Neutrophil (primary cell): ENCODE data around the gene CLIP1.

Experiments
- H3K27ac ChIP-seq: fragments of 200-600 bp; sonication (generic); 2 replicates; pipeline ENCODE4 v1.5.1; 2016; ENCODE audit warnings: mild to moderate bottlenecking, moderate library complexity
- H3K27me3 ChIP-seq: fragments of 200-600 bp; sonication (generic); 2 replicates; pipeline ENCODE4 v1.6.0; 2016; ENCODE audit warnings: mild to moderate bottlenecking
- H3K36me3 ChIP-seq: fragments of 200-600 bp; sonication (generic); 2 replicates; pipeline ENCODE4 v1.5.1; 2017
- H3K4me1 ChIP-seq, 2 experiments: fragments of 200-600 bp in 1 of 2; sonication (generic) in 1 of 2; 1 replicate in 1 of 2; 2 replicates in 1 of 2; pipeline versions ENCODE4 v1.5.1 to v1.6.1; 2013 to 2016; ENCODE audit warnings: low read depth in 1 of 2, low read length in 1 of 2, mild to moderate bottlenecking in 1 of 2, moderate library complexity in 1 of 2; ENCODE audit not compliant: control insufficient read depth in 1 of 2, insufficient read depth in 1 of 2
- H3K4me3 ChIP-seq, 2 experiments: fragments of 200-600 bp in 1 of 2; sonication (generic) in 1 of 2; 1 replicate in 1 of 2; 2 replicates in 1 of 2; pipeline ENCODE4 v1.5.1; 2013 to 2016; ENCODE audit warnings: low read depth in 1 of 2, low read length in 1 of 2, mild to moderate bottlenecking in 1 of 2, moderate library complexity in 1 of 2
- H3K9me3 ChIP-seq: fragments of 200-600 bp; sonication (generic); 2 replicates; pipeline ENCODE4 v1.5.1; 2016
- CTCF ChIP-seq: fragments of 200-600 bp; sonication (generic); IDR thresholded peaks from 2 replicates; pipeline ENCODE4 v1.5.1; 2016; ENCODE audit warnings: antibody characterized with exemption

Gene CLIP1

DNA sequence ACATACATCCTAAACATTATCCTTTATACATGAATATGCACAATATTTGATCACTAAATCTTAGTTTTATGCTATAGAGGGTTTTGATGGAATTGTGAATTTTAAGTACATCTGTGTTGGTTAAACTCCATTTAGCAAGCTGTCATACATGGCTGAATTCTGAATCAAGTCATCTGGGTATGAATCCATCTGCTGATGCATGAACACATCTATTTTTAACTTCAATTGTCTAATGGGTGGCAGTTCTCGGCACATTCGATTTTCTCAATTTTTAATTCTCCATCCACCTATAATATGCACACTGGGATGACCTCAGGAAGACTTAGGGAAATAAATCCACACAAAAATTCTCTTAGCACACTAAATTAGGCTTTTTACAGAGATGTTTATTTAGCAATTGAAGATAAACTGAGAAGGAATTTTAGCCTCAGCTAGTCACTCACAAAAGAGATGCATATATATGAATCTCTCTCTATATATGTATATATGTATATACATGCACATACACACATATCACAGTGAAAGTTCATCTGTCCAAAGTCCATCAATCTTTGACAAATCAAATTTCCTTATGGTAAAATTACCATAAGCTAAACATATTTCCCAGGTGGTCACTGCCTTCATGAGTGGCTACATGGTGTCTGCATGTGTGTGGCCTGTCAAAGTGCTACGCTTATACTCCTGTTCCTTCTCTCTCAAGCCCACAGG, 111.7 kb downstream of the CLIP1 start:
- no peak for TF ChIP-seq CTCF
- Histone ChIP-seq H3K9me3 (no peaks in the 10 kb centered on the region), H3K27me3 (no peaks in the 10 kb centered on the region), H3K36me3 (peaks cover 91% of the 10 kb centered on the region), H3K4me1 (no peaks in the 10 kb centered on the region), H3K27ac (no peak overlapping the region), H3K4me3 (no peak overlapping the region)

- H3K27me3 ChIP-seq, result no peaks in the 10 kb centered on the region
These were observed 112.8 kb downstream of the CLIP1 start for GRCh38 chr12:122309564-122310121.

GRCh38 chr12:122308811-122309210, 113.7 kb downstream of the CLIP1 start:
- H3K27me3 ChIP-seq, result no peaks in the 10 kb centered on the region
- peaks cover 89% of the 10 kb centered on the region for H3K36me3 ChIP-seq
- H3K27ac ChIP-seq, result no peak overlapping the region
- H3K4me1 ChIP-seq, result no peaks in the 10 kb centered on the region
- H3K4me3 ChIP-seq, result no peak overlapping the region
- TF ChIP-seq CTCF, result no peak
- no peaks in the 10 kb centered on the region for H3K9me3 ChIP-seq

More at GRCh38 chr12:122309564-122310121, 112.8 kb downstream of the CLIP1 start:
- peaks cover 90% of the 10 kb centered on the region for H3K36me3 ChIP-seq
- no peak for TF ChIP-seq CTCF
- no peaks in the 10 kb centered on the region for H3K9me3 ChIP-seq
- no peaks in the 10 kb centered on the region for H3K4me1 ChIP-seq
- H3K27ac ChIP-seq, result no peak overlapping the region
- no peak overlapping the region for H3K4me3 ChIP-seq

DNA sequence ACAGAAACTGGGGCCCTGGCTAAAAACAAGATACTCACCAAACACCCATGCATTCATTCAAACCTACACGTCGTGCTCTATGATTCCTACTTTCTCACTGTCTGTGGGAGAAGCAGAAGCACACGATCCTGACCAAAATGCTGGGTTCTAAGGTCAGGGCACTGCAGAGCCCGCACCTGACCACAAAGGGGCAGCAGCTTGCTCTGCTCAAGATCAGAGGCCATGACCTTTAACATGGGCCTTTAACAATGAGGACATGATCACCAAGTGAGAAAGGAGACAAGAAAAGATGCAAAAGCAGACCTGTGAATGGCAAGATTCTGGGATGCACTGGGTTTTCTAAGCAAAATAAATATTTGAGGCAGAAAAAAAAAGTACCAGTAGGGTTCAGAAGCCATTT, 116.1 kb downstream of the CLIP1 start:
- Histone ChIP-seq H3K9me3 (no peaks in the 10 kb centered on the region), H3K27me3 (no peaks in the 10 kb centered on the region), H3K4me1 (no peaks in the 10 kb centered on the region), H3K4me3 (no peak overlapping the region), H3K27ac (no peak overlapping the region), H3K36me3 (peaks cover 86% of the 10 kb centered on the region)
- TF ChIP-seq CTCF, result no peak

GRCh38 chr12:122304924-122305323, 117.5 kb downstream of the CLIP1 start:
- Histone ChIP-seq H3K36me3 (peaks cover 75% of the 10 kb centered on the region), H3K27ac (no peak overlapping the region), H3K4me3 (no peak overlapping the region), H3K9me3 (no peaks in the 10 kb centered on the region), H3K4me1 (no peaks in the 10 kb centered on the region), H3K27me3 (no peaks in the 10 kb centered on the region)
- TF ChIP-seq CTCF, result no peak
